ENCODE data around the gene SNAP29.

DNA sequence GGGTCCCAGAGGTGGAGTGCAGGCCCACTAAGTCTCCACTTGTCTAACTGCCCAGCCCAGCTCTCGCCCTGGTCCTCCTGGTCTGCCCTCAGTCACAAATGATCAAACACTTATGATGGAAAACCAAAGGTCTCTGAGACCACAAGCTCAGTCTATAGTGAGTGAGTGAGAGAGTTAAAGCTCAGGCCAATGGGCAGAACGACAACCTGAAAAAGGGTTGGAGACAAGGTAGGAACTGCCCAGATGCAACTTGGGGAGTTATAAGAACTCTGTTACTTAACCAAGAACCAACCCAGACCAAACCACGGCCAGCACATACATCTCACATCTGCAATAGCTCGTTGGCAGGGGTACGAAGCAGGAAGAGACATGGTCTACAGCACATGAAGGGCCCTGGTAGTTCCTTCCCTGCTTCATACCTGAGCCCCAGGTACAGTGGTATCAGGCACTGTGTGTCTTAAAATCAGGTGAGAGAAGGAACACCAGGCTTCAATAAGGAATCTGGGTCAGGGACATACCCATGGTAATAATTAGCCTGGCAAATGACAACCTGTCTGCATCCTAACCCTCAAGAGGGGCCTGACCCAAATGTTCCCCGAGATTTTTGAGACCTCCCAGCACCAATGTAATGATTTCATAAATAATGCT lies 49.1 kb upstream of the SNAP29 start:
- TF ChIP-seq, protein P1, sequence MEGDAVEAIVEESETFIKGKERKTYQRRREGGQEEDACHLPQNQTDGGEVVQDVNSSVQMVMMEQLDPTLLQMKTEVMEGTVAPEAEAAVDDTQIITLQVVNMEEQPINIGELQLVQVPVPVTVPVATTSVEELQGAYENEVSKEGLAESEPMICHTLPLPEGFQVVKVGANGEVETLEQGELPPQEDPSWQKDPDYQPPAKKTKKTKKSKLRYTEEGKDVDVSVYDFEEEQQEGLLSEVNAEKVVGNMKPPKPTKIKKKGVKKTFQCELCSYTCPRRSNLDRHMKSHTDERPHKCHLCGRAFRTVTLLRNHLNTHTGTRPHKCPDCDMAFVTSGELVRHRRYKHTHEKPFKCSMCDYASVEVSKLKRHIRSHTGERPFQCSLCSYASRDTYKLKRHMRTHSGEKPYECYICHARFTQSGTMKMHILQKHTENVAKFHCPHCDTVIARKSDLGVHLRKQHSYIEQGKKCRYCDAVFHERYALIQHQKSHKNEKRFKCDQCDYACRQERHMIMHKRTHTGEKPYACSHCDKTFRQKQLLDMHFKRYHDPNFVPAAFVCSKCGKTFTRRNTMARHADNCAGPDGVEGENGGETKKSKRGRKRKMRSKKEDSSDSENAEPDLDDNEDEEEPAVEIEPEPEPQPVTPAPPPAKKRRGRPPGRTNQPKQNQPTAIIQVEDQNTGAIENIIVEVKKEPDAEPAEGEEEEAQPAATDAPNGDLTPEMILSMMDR (IDR thresholded peaks at IDR 0.05): no peak
- no peak for TF ChIP-seq ZFX (IDR thresholded peaks at IDR 0.05; ENCODE audit: borderline replicate concordance)
